ENCODE results near the gene DHX15.

DHX15 gene

GRCh38 chr4:24488399-24489164 is 95.8 kb downstream of the DHX15 start:
- no peak for TF ChIP-seq EZH2phosphoT487 (IDR thresholded peaks at IDR 0.05; ENCODE audit: borderline replicate concordance)
- peak; percentile 91 for TF ChIP-seq CTCF (conservative IDR thresholded peaks at IDR 0.05; ENCODE audit: low read length)
- Histone ChIP-seq H3K36me3 (ENCODE audit: insufficient read depth, low read length) (no peaks in the 10 kb centered on the region), H3K27me3 (ENCODE audit: insufficient read depth, low read length, poor library complexity, severe bottlenecking) (no peaks in the 10 kb centered on the region), H2AFZ (ENCODE audit: low read length) (peak overlapping the region; percentile 76), H3K9ac (ENCODE audit: low read depth, low read length, poor library complexity, severe bottlenecking) (no peak overlapping the region), H3F3A (ENCODE audit: low read depth) (no peaks in the 10 kb centered on the region), H3K4me3 (ENCODE audit: low read length, poor library complexity, severe bottlenecking) (no peak overlapping the region), H3K9me3 (ENCODE audit: insufficient read depth, low read depth, low read length) (no peaks in the 10 kb centered on the region), H3K9me2 (replicated peaks; ENCODE audit: low read depth, low read length) (no peaks in the 10 kb centered on the region), H3K79me2 (ENCODE audit: insufficient read depth, low read length) (no peaks in the 10 kb centered on the region), H3K4me1 (ENCODE audit: insufficient read depth, low read length, poor library complexity, severe bottlenecking) (no peaks in the 10 kb centered on the region), H4K20me1 (ENCODE audit: insufficient read depth, low read length, poor library complexity, severe bottlenecking) (no peaks in the 10 kb centered on the region), H3K4me2 (ENCODE audit: low read depth, low read length, poor library complexity, severe bottlenecking) (peak overlapping the region; percentile 40)

DNA sequence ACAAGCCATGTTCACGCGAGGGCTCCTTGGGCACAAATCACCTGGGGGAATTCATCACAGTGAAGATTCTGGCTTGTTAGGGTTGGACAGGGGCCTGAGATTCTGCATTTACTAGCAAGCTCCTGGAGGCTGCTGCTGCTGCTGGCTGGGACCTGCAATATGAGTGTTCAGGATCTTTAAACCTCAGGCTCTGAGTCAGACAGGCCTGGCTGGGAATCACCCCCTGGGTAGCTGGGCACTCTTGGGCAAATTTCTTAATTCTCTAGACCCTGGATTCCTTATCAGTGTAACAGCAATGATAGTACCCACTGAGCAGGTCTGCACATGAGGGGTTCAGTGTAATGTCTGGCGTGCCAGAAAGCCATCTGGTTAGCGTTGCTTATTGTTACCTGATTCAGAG is 101.5 kb downstream of the DHX15 start:
- Histone ChIP-seq H2AFZ (ENCODE audit: low read length) (no peak overlapping the region), H3K79me2 (ENCODE audit: insufficient read depth, low read length) (no peaks in the 10 kb centered on the region), H3K9ac (ENCODE audit: low read depth, low read length, poor library complexity, severe bottlenecking) (no peak overlapping the region), H3K9me2 (replicated peaks; ENCODE audit: low read depth, low read length) (no peaks in the 10 kb centered on the region), H3F3A (ENCODE audit: low read depth) (no peaks in the 10 kb centered on the region), H3K27me3 (ENCODE audit: insufficient read depth, low read length, poor library complexity, severe bottlenecking) (no peaks in the 10 kb centered on the region), H3K4me3 (ENCODE audit: low read length, poor library complexity, severe bottlenecking) (no peak overlapping the region), H4K20me1 (ENCODE audit: insufficient read depth, low read length, poor library complexity, severe bottlenecking) (no peaks in the 10 kb centered on the region), H3K36me3 (ENCODE audit: insufficient read depth, low read length) (no peaks in the 10 kb centered on the region), H3K4me2 (ENCODE audit: low read depth, low read length, poor library complexity, severe bottlenecking) (no peak overlapping the region), H3K9me3 (ENCODE audit: insufficient read depth, low read depth, low read length) (no peaks in the 10 kb centered on the region), H3K4me1 (ENCODE audit: insufficient read depth, low read length, poor library complexity, severe bottlenecking) (no peaks in the 10 kb centered on the region)
- TF ChIP-seq CTCF (conservative IDR thresholded peaks at IDR 0.05; ENCODE audit: low read length) (no peak), EZH2phosphoT487 (IDR thresholded peaks at IDR 0.05; ENCODE audit: borderline replicate concordance) (no peak)

GRCh38 chr4:24477919-24478318 is 106.4 kb downstream of the DHX15 start:
- no peak for TF ChIP-seq CTCF (conservative IDR thresholded peaks at IDR 0.05; ENCODE audit: low read length)
- TF ChIP-seq EZH2phosphoT487 (IDR thresholded peaks at IDR 0.05; ENCODE audit: borderline replicate concordance) = no peak
- Histone ChIP-seq H3K4me2 (ENCODE audit: low read depth, low read length, poor library complexity, severe bottlenecking) (no peak overlapping the region), H2AFZ (ENCODE audit: low read length) (no peak overlapping the region), H3K9me2 (replicated peaks; ENCODE audit: low read depth, low read length) (no peaks in the 10 kb centered on the region), H3K4me3 (ENCODE audit: low read length, poor library complexity, severe bottlenecking) (no peak overlapping the region), H3K9me3 (ENCODE audit: insufficient read depth, low read depth, low read length) (no peaks in the 10 kb centered on the region), H3F3A (ENCODE audit: low read depth) (no peaks in the 10 kb centered on the region), H4K20me1 (ENCODE audit: insufficient read depth, low read length, poor library complexity, severe bottlenecking) (no peaks in the 10 kb centered on the region), H3K36me3 (ENCODE audit: insufficient read depth, low read length) (no peaks in the 10 kb centered on the region), H3K27me3 (ENCODE audit: insufficient read depth, low read length, poor library complexity, severe bottlenecking) (no peaks in the 10 kb centered on the region), H3K9ac (ENCODE audit: low read depth, low read length, poor library complexity, severe bottlenecking) (no peak overlapping the region), H3K4me1 (ENCODE audit: insufficient read depth, low read length, poor library complexity, severe bottlenecking) (peaks cover 10% of the 10 kb centered on the region), H3K79me2 (ENCODE audit: insufficient read depth, low read length) (no peaks in the 10 kb centered on the region)

Data from Loucy (cell line).